Thoracic aorta (tissue), 2 donors: ENCODE measurements around the gene NF2. TPM values are rescaled to one million over a fixed set of nuclear protein-coding genes. Genes with fewer than 3 reads are reported as not detected.
A peak's percentile ranks its signal among the peaks of the same experiment; 100 is the strongest.

Experiments
- ATAC-seq: fragments of 150-250 bp; one replicate; pipeline ENCODE4 v1.8.0; 2017; ENCODE audit warnings: low read depth; ENCODE audit not compliant: insufficient number of reproducible peaks, low FRiP score
- DNase-seq: peaks from one replicate; pipeline ENCODE4 v3.0.0-alpha.2; 2020; ENCODE audit warnings: low spot score
- H3K27ac ChIP-seq, 2 donors: fragments of 200-600 bp; sonication (generic); 1 replicate in 1 of 2; 2 replicates in 1 of 2; pipeline ENCODE4 v1.5.1; 2016; ENCODE audit warnings: mild to moderate bottlenecking in 2 of 2, moderate library complexity in 2 of 2
- H3K27me3 ChIP-seq: fragments of 200-600 bp; sonication (generic); replicated peaks from 2 replicates; pipeline ENCODE4 v1.6.0; 2016; ENCODE audit warnings: mild to moderate bottlenecking; ENCODE audit not compliant: insufficient read depth
- H3K36me3 ChIP-seq: fragments of 200-600 bp; sonication (generic); one replicate; pipeline ENCODE4 v1.5.1; 2016
- H3K4me1 ChIP-seq, 2 donors: fragments of 200-600 bp; sonication (generic); 1 replicate in 1 of 2; 2 replicates in 1 of 2; pipeline versions ENCODE4 v1.5.1 to v1.6.0; 2016; ENCODE audit warnings: low read depth in 2 of 2, mild to moderate bottlenecking in 1 of 2; ENCODE audit not compliant: control insufficient read depth in 1 of 2
- H3K4me3 ChIP-seq: fragments of 200-600 bp; sonication (generic); 2 replicates; pipeline ENCODE4 v1.5.1; 2016; ENCODE audit warnings: mild to moderate bottlenecking
- H3K9me3 ChIP-seq: fragments of 200-600 bp; sonication (generic); 2 replicates; pipeline ENCODE4 v1.5.1; 2016
- CTCF ChIP-seq: fragments of 200-600 bp; sonication (generic); IDR thresholded peaks from one replicate; pipeline ENCODE4 v1.5.1; 2019; ENCODE audit warnings: antibody characterized with exemption
- total RNA-seq, 2 donors: library from RNA; depleted of rRNA; stranded (reverse); fragments of >200 nt; gene quantifications; one replicate each; pipeline versions ENCODE4 v1.1.0 to v1.2.3, GENCODE V29; 2016

NF2 gene
- total RNA-seq, 2 donors from 2014 or later: 37.1 to 41.2 TPM

- ATAC-seq (no peak), DNase-seq (no peak)
- Histone ChIP-seq H3K4me3 (no peak overlapping the region), H3K27me3 (no peaks in the 10 kb centered on the region), H3K4me1 (peaks cover 4 to 39% of the 10 kb centered on the region in 2 donors), H3K9me3 (no peaks in the 10 kb centered on the region), H3K36me3 (no peaks in the 10 kb centered on the region), H3K27ac (no peak overlapping the region)
- TF ChIP-seq CTCF: no peak
Observed at GRCh38 chr22:29623553-29624169, 20.2 kb downstream of the NF2 start.

GRCh38 chr22:29625090-29625825 lies 21.8 kb downstream of the NF2 start:
- TF ChIP-seq CTCF: peak; percentile 76

GRCh38 chr22:29626497-29627195 lies 23.2 kb downstream of the NF2 start:
- DNase-seq (no peak), ATAC-seq (no peak)
- Histone ChIP-seq H3K9me3 (no peaks in the 10 kb centered on the region), H3K4me3 (no peak overlapping the region), H3K27ac (no peak overlapping the region), H3K27me3 (no peaks in the 10 kb centered on the region), H3K36me3 (no peaks in the 10 kb centered on the region), H3K4me1 (peaks cover 4 to 25% of the 10 kb centered on the region in 2 donors)
- no peak for TF ChIP-seq CTCF

More at GRCh38 chr22:29625090-29625825, 21.8 kb downstream of the NF2 start:
- no peak overlapping the region for H3K4me3 ChIP-seq
- no peaks in the 10 kb centered on the region for H3K27me3 ChIP-seq
- ATAC-seq (no peak), DNase-seq (no peak)
- no peaks in the 10 kb centered on the region for H3K36me3 ChIP-seq
- no peak overlapping the region for H3K27ac ChIP-seq
- no peaks in the 10 kb centered on the region for H3K9me3 ChIP-seq
- H3K4me1 ChIP-seq: peaks cover 4 to 37% of the 10 kb centered on the region in 2 donors

GRCh38 chr22:29627196-29627535 lies 23.7 kb downstream of the NF2 start:
- ATAC-seq (no peak), DNase-seq (no peak)
- Histone ChIP-seq H3K36me3 (no peaks in the 10 kb centered on the region), H3K4me1 (peaks cover 4 to 20% of the 10 kb centered on the region in 2 donors), H3K27ac (no peak overlapping the region), H3K27me3 (no peaks in the 10 kb centered on the region), H3K4me3 (no peak overlapping the region), H3K9me3 (no peaks in the 10 kb centered on the region)
- TF ChIP-seq CTCF: no peak
